Muscle of leg (tissue), 11 donors: ENCODE results near the gene HPN. TPM values are rescaled to one million over a fixed set of nuclear protein-coding genes. Genes with fewer than 3 reads are reported as not detected.
"Not testable (repeated sequence)": the region's sequence is repeated elsewhere in the genome, so short reads cannot be mapped to it uniquely, and the experiment has no call there.

Experiments used
- DNase-seq: peaks from one replicate; pipeline ENCODE4 v3.0.0; 2013
- H3K27ac ChIP-seq: one replicate; pipeline ENCODE4 v1.5.1; 2013; ENCODE audit warnings: mild to moderate bottlenecking, low read length, control low read depth
- H3K27me3 ChIP-seq: one replicate; pipeline ENCODE4 v1.6.1; 2013; ENCODE audit warnings: low read length; ENCODE audit not compliant: control insufficient read depth, insufficient read depth
- H3K36me3 ChIP-seq: one replicate; pipeline ENCODE4 v1.6.1; 2013; ENCODE audit warnings: low read length; ENCODE audit not compliant: control insufficient read depth, insufficient read depth
- H3K4me1 ChIP-seq: one replicate; pipeline ENCODE4 v1.6.1; 2013; ENCODE audit warnings: low read length; ENCODE audit not compliant: control insufficient read depth, insufficient read depth
- H3K4me3 ChIP-seq: one replicate; pipeline ENCODE4 v1.5.1; 2013; ENCODE audit warnings: low read length, control low read depth
- H3K9me3 ChIP-seq: replicated peaks from 2 replicates; pipeline ENCODE4 v1.6.1; 2013; ENCODE audit warnings: low read depth, low read length; ENCODE audit not compliant: control insufficient read depth
- WGBS: methylation state at CpG from one replicate; pipeline ENCODE4 v1.1.5; 2013; ENCODE audit warnings: missing lambda C conversion rate; ENCODE audit not compliant: insufficient coverage; 5-methylcytosine and 5-hydroxymethylcytosine counted together
- polyA plus RNA-seq, 8 donors: library from polyadenylated mRNA; unstranded; fragments of 120-200 nt; gene quantifications; one replicate each; pipeline versions ENCODE4 v1.2.1 to v1.2.3, GENCODE V29; 2013; ENCODE audit warnings: inconsistent platforms in 1 of 8, low replicate concordance in 1 of 8; ENCODE audit not compliant: insufficient read length in 8 of 8, insufficient read depth in 1 of 8
- total RNA-seq: library from RNA; stranded (reverse); fragments of 120-200 nt; gene quantifications from one replicate; pipeline ENCODE4 v1.2.4, GENCODE V29; 2013

Gene HPN
- total and polyA plus RNA-seq, 9 donors = 0.13 to 15.6 (median 0.40) TPM; not detected in 1

GRCh38 chr19:35043906-35044305 is 2.4 kb downstream of the HPN start:
- peaks cover 24% of the 10 kb centered on the region for H3K4me1 ChIP-seq
- H3K36me3 ChIP-seq = no peaks in the 10 kb centered on the region
- no peaks in the 10 kb centered on the region for H3K9me3 ChIP-seq
- peaks cover 40% of the 10 kb centered on the region for H3K27me3 ChIP-seq
- no peak overlapping the region for H3K4me3 ChIP-seq
- WGBS = 67% methylated on average over 12 of the region's 14 CpGs
- DNase-seq = no peak
- H3K27ac ChIP-seq = no peak overlapping the region

GRCh38 chr19:35044317-35045117 is 3.0 kb downstream of the HPN start:
- H3K36me3 ChIP-seq = no peaks in the 10 kb centered on the region
- no peak for DNase-seq
- no peaks in the 10 kb centered on the region for H3K9me3 ChIP-seq
- 61% methylated on average over 8 of the region's 9 CpGs for WGBS
- H3K27ac ChIP-seq = no peak overlapping the region
- H3K4me1 ChIP-seq = peaks cover 23% of the 10 kb centered on the region
- H3K27me3 ChIP-seq = peaks cover 36% of the 10 kb centered on the region
- H3K4me3 ChIP-seq = no peak overlapping the region

GRCh38 chr19:35045667-35046300 is 4.3 kb downstream of the HPN start:
- DNase-seq = peak; percentile 52
- H3K9me3 ChIP-seq = no peaks in the 10 kb centered on the region
- H3K27ac ChIP-seq = no peak overlapping the region
- H3K4me3 ChIP-seq = no peak overlapping the region
- H3K4me1 ChIP-seq = peaks cover 12% of the 10 kb centered on the region
- peaks cover 24% of the 10 kb centered on the region for H3K27me3 ChIP-seq
- no peaks in the 10 kb centered on the region for H3K36me3 ChIP-seq
- WGBS = 38% methylated on average over 9 of the region's 10 CpGs

- 94% methylated on average over 2 of the region's 5 CpGs for WGBS
- H3K9me3 ChIP-seq = no peaks in the 10 kb centered on the region
- no peaks in the 10 kb centered on the region for H3K36me3 ChIP-seq
- H3K4me1 ChIP-seq = peaks cover 6% of the 10 kb centered on the region
- H3K27ac ChIP-seq = no peak overlapping the region
- H3K4me3 ChIP-seq = no peak overlapping the region
- no peak for DNase-seq
- H3K27me3 ChIP-seq = peaks cover 18% of the 10 kb centered on the region
Observed at GRCh38 chr19:35046461-35046860, 4.9 kb downstream of the HPN start.

GRCh38 chr19:35048911-35049411 is 7.4 kb downstream of the HPN start:
- DNase-seq = no peak

GRCh38 chr19:35049456-35049855 is 7.9 kb downstream of the HPN start:
- no peaks in the 10 kb centered on the region for H3K36me3 ChIP-seq
- no CpG with 5 or more reads among the region's 5 CpGs for WGBS
- no peak overlapping the region for H3K4me3 ChIP-seq
- peaks cover 6% of the 10 kb centered on the region for H3K27me3 ChIP-seq
- DNase-seq = no peak
- peaks cover 6% of the 10 kb centered on the region for H3K4me1 ChIP-seq
- no peak overlapping the region for H3K27ac ChIP-seq
- H3K9me3 ChIP-seq = no peaks in the 10 kb centered on the region

More at GRCh38 chr19:35048911-35049411, 7.4 kb downstream of the HPN start:
- peaks cover 8% of the 10 kb centered on the region for H3K27me3 ChIP-seq
- H3K9me3 ChIP-seq = no peaks in the 10 kb centered on the region
- WGBS = 58% methylated on average over 12 of the region's 12 CpGs
- no peaks in the 10 kb centered on the region for H3K36me3 ChIP-seq
- no peak overlapping the region for H3K27ac ChIP-seq
- H3K4me3 ChIP-seq = no peak overlapping the region
- H3K4me1 ChIP-seq = peaks cover 6% of the 10 kb centered on the region

GRCh38 chr19:35050662-35051061 is 9.1 kb downstream of the HPN start:
- H3K4me3 ChIP-seq, H3K27ac ChIP-seq, H3K4me1 ChIP-seq, DNase-seq, H3K27me3 ChIP-seq, H3K9me3 ChIP-seq, H3K36me3 ChIP-seq: not testable (repeated sequence)
- 88% methylated on average over 2 of the region's 2 CpGs for WGBS

GRCh38 chr19:35051268-35051667 is 9.7 kb downstream of the HPN start:
- H3K4me3 ChIP-seq, H3K27ac ChIP-seq, H3K9me3 ChIP-seq, DNase-seq, H3K27me3 ChIP-seq, H3K36me3 ChIP-seq, H3K4me1 ChIP-seq: not testable (repeated sequence)
- 100% methylated on average over 1 of the region's 4 CpGs for whole genome bisulfite sequencing

GRCh38 chr19:35051796-35052195 is 10.3 kb downstream of the HPN start:
- Histone ChIP-seq H3K9me3 (no peaks in the 10 kb centered on the region), H3K36me3 (no peaks in the 10 kb centered on the region), H3K27ac (no peak overlapping the region), H3K27me3 (peaks cover 7% of the 10 kb centered on the region), H3K4me1 (peaks cover 3% of the 10 kb centered on the region), H3K4me3 (no peak overlapping the region)
- WGBS = 76% methylated on average over 5 of the region's 5 CpGs
- no peak for DNase-seq

- no peak overlapping the region for H3K27ac ChIP-seq
- no peak for DNase-seq
- 71% methylated on average over 3 of the region's 8 CpGs for WGBS
- H3K27me3 ChIP-seq = peaks cover 7% of the 10 kb centered on the region
- no peak overlapping the region for H3K4me3 ChIP-seq
- H3K9me3 ChIP-seq = no peaks in the 10 kb centered on the region
- peaks cover 3% of the 10 kb centered on the region for H3K4me1 ChIP-seq
- H3K36me3 ChIP-seq = no peaks in the 10 kb centered on the region
Observed at GRCh38 chr19:35052599-35053190, 11.2 kb downstream of the HPN start.
